ENCODE measurements around the gene EPS8.

- TF ChIP-seq CTCF (conservative IDR thresholded peaks at IDR 0.05): no peak
- TF ChIP-seq ZFX (IDR thresholded peaks at IDR 0.05): no peak
Observed at GRCh38 chr12:15733136-15733535, 56.1 kb downstream of the EPS8 start.

All from C4-2B (cell line).